A673 (cell line): ENCODE data around the gene RSPH3. TPM values are rescaled to one million over a fixed set of nuclear protein-coding genes. Genes with fewer than 3 reads are reported as not detected.
"Not testable (repeated sequence)": the region's sequence is repeated elsewhere in the genome, so short reads cannot be mapped to it uniquely, and the experiment has no call there.

Source experiments
- BruUV-seq: library from RNA; stranded (reverse); fragments of 400-500 nt; replicated peaks from 2 replicates; lab custom pipeline; 2021; lab: Mats Ljungman, UMichigan
- CTCF ChIA-PET: fragments of 300-600 bp; sonication (Branson Sonifier 250); formaldehyde crosslinking; loops from one replicate; lab custom pipeline; 2022; ENCODE audit warnings: antibody characterized with exemption; lab: Charles Lee
- POLR2A ChIA-PET: fragments of 300-600 bp; sonication (Branson Sonifier 250); formaldehyde crosslinking; loops from one replicate; lab custom pipeline; 2022; ENCODE audit warnings: antibody characterized with exemption; ENCODE audit not compliant: low non-redundant PET; lab: Charles Lee
- DNase-seq: peaks from one replicate; pipeline ENCODE4 v3.0.0-alpha.2; 2015; ENCODE audit warnings: low spot score
- H3K27ac ChIP-seq: fragments of 200-600 bp; sonication (generic); 2 replicates; pipeline ENCODE4 v1.5.1; 2016; ENCODE audit warnings: mixed run types, low read depth, mild to moderate bottlenecking, mixed read lengths, antibody characterized with exemption, low read length; ENCODE audit not compliant: poor library complexity, severe bottlenecking
- H3K27me3 ChIP-seq: fragments of 200-600 bp; sonication (generic); replicated peaks from 2 replicates; pipeline ENCODE4 v1.6.1; 2017; ENCODE audit warnings: mixed run types, low read depth, mild to moderate bottlenecking, mixed read lengths, antibody characterized with exemption, low read length; ENCODE audit not compliant: insufficient read depth, poor library complexity
- H3K36me3 ChIP-seq: fragments of 200-600 bp; sonication (generic); 2 replicates; pipeline ENCODE4 v1.6.1; 2016; ENCODE audit warnings: mixed run types, mild to moderate bottlenecking, mixed read lengths, antibody characterized with exemption, low read length; ENCODE audit not compliant: insufficient read depth, poor library complexity, severe bottlenecking
- H3K4me1 ChIP-seq: fragments of 200-600 bp; sonication (generic); 2 replicates; pipeline ENCODE4 v1.6.1; 2017; ENCODE audit warnings: mixed run types, mild to moderate bottlenecking, mixed read lengths, antibody characterized with exemption, low read length; ENCODE audit not compliant: insufficient read depth, poor library complexity, severe bottlenecking
- H3K4me3 ChIP-seq: fragments of 200-600 bp; sonication (generic); 2 replicates; pipeline ENCODE4 v1.5.1; 2016; ENCODE audit warnings: low read depth, mixed run types, mild to moderate bottlenecking, mixed read lengths, low read length; ENCODE audit not compliant: poor library complexity, severe bottlenecking
- H3K9me3 ChIP-seq: fragments of 200-600 bp; sonication (generic); 2 replicates; pipeline ENCODE4 v1.6.1; 2016; ENCODE audit warnings: mixed run types, low read depth, mild to moderate bottlenecking, mixed read lengths, antibody characterized with exemption, low read length; ENCODE audit not compliant: poor library complexity, severe bottlenecking
- CTCF ChIP-seq: fragments of 300-800, 200-600 bp; sonication (generic); conservative IDR thresholded peaks from 2 replicates; pipeline ENCODE4 v1.5.1; 2017; ENCODE audit warnings: low read depth, mild to moderate bottlenecking, antibody characterized with exemption, low read length, moderate library complexity, mixed read lengths
- EZH2 ChIP-seq: fragments of 200-600 bp; sonication (generic); IDR thresholded peaks from 2 replicates; pipeline ENCODE4 v1.6.1; 2017; ENCODE audit warnings: borderline replicate concordance, low read depth, mild to moderate bottlenecking, mixed read lengths, antibody characterized with exemption, low read length; ENCODE audit not compliant: poor library complexity, severe bottlenecking
- intact Hi-C: fragments of 100-400 bp; cut with micrococcal nuclease; formaldehyde crosslinking; loops from one replicate; pipeline ENCODE4 v1.10.0; 2022; ENCODE audit not compliant: unreplicated experiment
- total RNA-seq: library from RNA; stranded (reverse); gene quantifications from 2 replicates; pipeline ENCODE4 v1.2.3, GENCODE V29; 2021

The RSPH3 gene
- total RNA-seq, 1 experiment from 2014 or later: 4.0 TPM

DNA sequence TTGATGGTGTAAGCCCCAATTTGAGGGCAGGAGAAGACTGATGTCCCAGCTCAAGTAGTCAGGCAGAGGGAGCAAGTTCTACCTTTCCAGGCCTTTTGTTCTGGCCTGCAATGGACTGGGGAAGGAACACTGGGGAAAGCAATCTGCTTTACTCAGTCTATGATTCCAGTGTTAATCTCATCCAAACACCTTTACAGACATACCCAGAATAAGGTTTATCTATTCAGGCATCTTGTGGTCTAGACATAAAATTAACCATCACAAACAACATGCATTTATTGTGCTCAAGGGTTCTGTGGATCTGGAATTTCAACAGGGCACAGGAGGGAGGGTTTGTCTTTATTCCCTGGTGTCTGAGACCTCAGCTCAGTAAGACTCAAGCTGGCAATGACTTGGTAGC is 14.4 kb upstream of the RSPH3 start:
- H3K9me3 ChIP-seq: peaks cover 6% of the 10 kb centered on the region
- no TSS peak for BruUV-seq
- no peak for TF ChIP-seq EZH2
- TF ChIP-seq CTCF: no peak
- CTCF ChIA-PET: no interaction called here
- POLR2A ChIA-PET: no interaction called here
- DNase-seq: no peak
- peaks cover 6% of the 10 kb centered on the region for H3K4me1 ChIP-seq
- H3K27ac ChIP-seq: no peak overlapping the region
- H3K27me3 ChIP-seq: no peaks in the 10 kb centered on the region
- intact Hi-C loops: loop anchor here (5.0 kb wide), 1 partner anchor 118 kb away; no protein-coding TSS in a partner anchor
- no peak overlapping the region for H3K4me3 ChIP-seq
- H3K36me3 ChIP-seq: no peaks in the 10 kb centered on the region

- no peak overlapping the region for H3K4me3 ChIP-seq
- H3K9me3 ChIP-seq: peaks cover 6% of the 10 kb centered on the region
- no peaks in the 10 kb centered on the region for H3K36me3 ChIP-seq
- H3K4me1 ChIP-seq: peaks cover 11% of the 10 kb centered on the region
- intact Hi-C loops: loop anchor here (5.0 kb wide), 1 partner anchor 119 kb away; no protein-coding TSS in a partner anchor
- TF ChIP-seq CTCF (no peak), EZH2 (no peak)
- CTCF ChIA-PET: no interaction called here
- no TSS peak for BruUV-seq
- no peak overlapping the region for H3K27ac ChIP-seq
- no peaks in the 10 kb centered on the region for H3K27me3 ChIP-seq
- DNase-seq: no peak
- POLR2A ChIA-PET: no interaction called here
These were observed 13.2 kb upstream of the RSPH3 start for GRCh38 chr6:159013229-159013628.

DNA sequence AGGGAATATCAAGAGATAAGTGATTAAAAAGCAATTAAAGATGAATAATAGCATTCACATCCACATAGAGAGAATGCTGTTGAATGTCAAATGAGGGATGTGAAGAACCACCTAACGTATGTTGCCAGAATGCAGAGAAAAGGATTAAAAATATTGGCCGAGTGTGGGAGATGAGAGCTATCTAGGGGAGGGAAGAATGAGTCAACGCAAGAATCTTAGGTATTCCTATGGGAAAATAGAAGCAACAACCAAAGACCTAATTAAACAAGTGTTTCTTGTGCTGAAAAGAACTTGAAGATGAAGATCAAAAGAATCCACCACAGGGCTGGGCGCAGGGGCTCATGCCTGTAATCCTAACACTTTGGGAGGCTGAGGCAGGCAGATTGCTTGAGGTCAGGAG is 12.2 kb upstream of the RSPH3 start:
- CTCF ChIA-PET: no interaction called here
- no peaks in the 10 kb centered on the region for H3K27me3 ChIP-seq
- no peak for TF ChIP-seq EZH2
- no peak for TF ChIP-seq CTCF
- intact Hi-C loops: loop anchor here (5.0 kb wide), 1 partner anchor 120 kb away; no protein-coding TSS in a partner anchor
- no peak overlapping the region for H3K27ac ChIP-seq
- DNase-seq: no peak
- no peaks in the 10 kb centered on the region for H3K36me3 ChIP-seq
- H3K4me3 ChIP-seq: no peak overlapping the region
- H3K4me1 ChIP-seq: peaks cover 11% of the 10 kb centered on the region
- peaks cover 6% of the 10 kb centered on the region for H3K9me3 ChIP-seq
- POLR2A ChIA-PET: no interaction called here
- no TSS peak for BruUV-seq

- H3K9me3 ChIP-seq, H3K36me3 ChIP-seq, BruUV-seq, H3K4me3 ChIP-seq, H3K27ac ChIP-seq, H3K27me3 ChIP-seq, POLR2A ChIA-PET, CTCF ChIA-PET: not testable (repeated sequence)
- intact Hi-C loops: loop anchor here (5.0 kb wide), 1 partner anchor 122 kb away; no protein-coding TSS in a partner anchor
- H3K4me1 ChIP-seq: peaks cover 11% of the 10 kb centered on the region
- DNase-seq: peak; percentile 13
These were observed 10.1 kb upstream of the RSPH3 start for GRCh38 chr6:159010037-159010612.
